ENCODE measurements around the gene SKA3. TPM values are rescaled to one million over a fixed set of nuclear protein-coding genes. Genes with fewer than 3 reads are reported as not detected.

Gene SKA3
- total RNA-seq, 4 donors from 2014 or later: 0.96 to 1.9 (median 1.1) TPM; not detected in 1

- TF ChIP-seq CTCF (IDR thresholded peaks at IDR 0.05): no peak
- ATAC-seq (ENCODE audit: low FRiP score) (no peak), DNase-seq (ENCODE audit: low spot score) (no peak)
Measured at GRCh38 chr13:21119526-21119925, 56.8 kb downstream of the SKA3 start.

GRCh38 chr13:21118180-21118579 is 58.2 kb downstream of the SKA3 start:
- ATAC-seq (ENCODE audit: low FRiP score) (no peak), DNase-seq (ENCODE audit: low spot score) (no peak)
- TF ChIP-seq CTCF (IDR thresholded peaks at IDR 0.05): no peak

- ATAC-seq (ENCODE audit: low FRiP score) (no peak), DNase-seq (ENCODE audit: low spot score) (no peak)
- no peak for TF ChIP-seq CTCF (IDR thresholded peaks at IDR 0.05)
Measured at GRCh38 chr13:21117104-21117809, 59.1 kb downstream of the SKA3 start.

GRCh38 chr13:21116141-21116540 is 60.2 kb downstream of the SKA3 start:
- no peak for ATAC-seq (ENCODE audit: low FRiP score)
- DNase-seq (ENCODE audit: low spot score): no peak
- no peak for TF ChIP-seq CTCF (IDR thresholded peaks at IDR 0.05)

GRCh38 chr13:21115231-21115630 is 61.1 kb downstream of the SKA3 start:
- ATAC-seq (ENCODE audit: low FRiP score) (no peak), DNase-seq (ENCODE audit: low spot score) (no peak)
- TF ChIP-seq CTCF (IDR thresholded peaks at IDR 0.05): no peak

- no peak for DNase-seq (ENCODE audit: low spot score)
- ATAC-seq (ENCODE audit: low FRiP score): no peak
- TF ChIP-seq CTCF (IDR thresholded peaks at IDR 0.05): no peak
Measured at GRCh38 chr13:21111546-21111945, 64.8 kb downstream of the SKA3 start.

GRCh38 chr13:21109168-21109567 is 67.2 kb downstream of the SKA3 start:
- ATAC-seq (ENCODE audit: low FRiP score) (no peak), DNase-seq (ENCODE audit: low spot score) (no peak)
- no peak for TF ChIP-seq CTCF (IDR thresholded peaks at IDR 0.05)

Data from omental fat pad (tissue), 4 donors.